ENCODE results near the gene NACC1. TPM values are rescaled to one million over a fixed set of nuclear protein-coding genes. Genes with fewer than 3 reads are reported as not detected.
A peak's percentile ranks its signal among the peaks of the same experiment; 100 is the strongest.

NACC1 gene
- total and polyA plus RNA-seq, 12 donors = 12.4 to 67.0 (median 40.1) TPM

DNA sequence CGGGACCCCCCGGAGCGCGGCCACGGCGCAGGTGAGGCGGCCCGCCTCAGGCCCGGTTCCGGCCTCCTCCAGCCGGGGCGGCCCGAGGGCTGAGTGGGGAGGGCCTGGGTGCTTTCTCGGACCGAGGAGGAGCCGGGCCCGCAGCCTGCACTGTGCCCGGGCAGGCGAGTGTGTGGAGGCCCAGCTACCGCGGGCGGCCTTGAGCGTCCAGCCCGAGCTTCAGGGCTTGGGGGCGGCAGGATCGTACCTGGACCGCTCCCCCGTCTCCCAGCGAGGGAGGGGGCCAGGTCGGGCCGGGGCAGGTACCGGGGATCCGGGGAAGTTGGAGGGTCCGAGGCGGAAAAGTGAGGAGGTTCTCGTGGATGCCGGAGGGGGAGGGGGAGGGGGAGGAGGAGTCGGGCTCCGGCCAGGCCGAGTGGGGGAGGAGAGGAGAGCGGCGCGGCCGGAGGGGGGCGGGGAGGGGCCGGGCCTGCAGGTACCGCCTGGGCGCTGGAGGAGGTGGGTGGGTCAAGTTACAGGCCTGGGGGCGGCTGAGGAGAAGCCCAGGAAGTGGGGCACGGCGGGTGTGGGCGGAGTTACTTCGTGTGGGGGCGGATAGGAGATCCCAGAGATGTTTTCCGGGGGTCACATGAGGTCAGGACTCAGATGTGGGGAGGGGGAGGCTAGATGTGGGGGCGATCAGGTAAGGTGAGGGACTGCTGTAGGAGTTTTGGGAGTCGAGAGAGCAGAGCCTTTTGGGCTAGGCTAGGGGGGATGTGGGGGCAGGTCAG lies 545 bp downstream of the NACC1 start:
- Histone ChIP-seq H3K27ac (peak overlapping the region in 2 of 5 donors; percentile 63 to 85), H3K4me3 (peak overlapping the region; percentile 29 to 96 (median 73)), H3K4me1 (replicated peaks in 1 of 2) (peaks cover 32 to 46% of the 10 kb centered on the region in 2 donors), H3K27me3 (no peaks in the 10 kb centered on the region), H3K9me3 (replicated peaks in 1 of 3) (no peaks in the 10 kb centered on the region), H3K36me3 (replicated peaks in 1 of 2) (peaks cover 0 to 12% of the 10 kb centered on the region in 2 donors)
- TF ChIP-seq POLR2A (IDR thresholded peaks at IDR 0.05) (no peak), CTCF (IDR thresholded peaks at IDR 0.05) (no peak)
- intact Hi-C loops (cut with DNase I) = no loop called here
- WGBS, 4 donors = 0 to 1% (median 1%) methylated on average over 26 to 57 of the region's 57 CpGs
- peak in 5 of 7 donors; percentile 47 to 69 (median 62) for DNase-seq

DNA sequence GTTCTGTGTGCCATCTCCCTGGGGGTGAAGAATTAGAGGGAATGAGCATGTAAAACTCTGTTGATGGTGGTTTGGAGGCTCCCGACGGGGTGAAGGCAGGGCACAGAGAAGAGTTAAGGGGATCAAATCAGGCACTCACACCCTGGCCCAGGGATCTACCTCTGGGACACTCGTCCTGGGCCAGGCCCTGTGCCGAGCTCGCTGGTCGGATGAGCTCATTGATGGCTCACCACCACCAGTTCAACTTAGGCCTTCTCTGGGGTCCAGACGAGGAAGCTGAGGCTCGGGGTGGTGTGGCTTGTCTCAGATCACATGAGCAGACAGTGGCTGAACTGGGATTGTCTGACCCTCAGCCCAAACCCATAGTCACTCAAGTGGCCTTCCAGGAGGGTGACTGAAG lies 1.6 kb downstream of the NACC1 start:
- Histone ChIP-seq H3K36me3 (replicated peaks in 1 of 2) (peaks cover 0 to 3% of the 10 kb centered on the region in 2 donors), H3K27me3 (no peaks in the 10 kb centered on the region), H3K27ac (peak overlapping the region in 2 of 5 donors; percentile 3 to 18), H3K4me3 (peak overlapping the region in 1 of 4 donors; percentile 96), H3K9me3 (replicated peaks in 1 of 3) (no peaks in the 10 kb centered on the region), H3K4me1 (replicated peaks in 1 of 2) (peaks cover 32 to 46% of the 10 kb centered on the region in 2 donors)
- peak in 1 of 7 donors; percentile 21 for DNase-seq
- 65 to 73% (median 70%) methylated on average over 2 to 8 of the region's 8 CpGs for WGBS, 4 donors
- TF ChIP-seq POLR2A (IDR thresholded peaks at IDR 0.05) (no peak), CTCF (IDR thresholded peaks at IDR 0.05) (no peak)
- intact Hi-C loops (cut with DNase I) = no loop called here

- Histone ChIP-seq H3K4me1 (replicated peaks in 1 of 2) (peaks cover 32 to 46% of the 10 kb centered on the region in 2 donors), H3K9me3 (replicated peaks in 1 of 3) (no peaks in the 10 kb centered on the region), H3K4me3 (no peak overlapping the region), H3K27ac (no peak overlapping the region), H3K27me3 (no peaks in the 10 kb centered on the region), H3K36me3 (replicated peaks in 1 of 2) (no peaks in the 10 kb centered on the region)
- 71 to 85% (median 78%) methylated on average over 6 to 9 of the region's 9 CpGs for WGBS, 4 donors
- DNase-seq = peak in 1 of 7 donors; percentile 23
- TF ChIP-seq POLR2A (IDR thresholded peaks at IDR 0.05) (no peak), CTCF (IDR thresholded peaks at IDR 0.05) (no peak)
- intact Hi-C loops (cut with DNase I) = no loop called here
Measured at GRCh38 chr19:13120031-13120430, 2.0 kb downstream of the NACC1 start.

GRCh38 chr19:13120817-13121216 lies 2.8 kb downstream of the NACC1 start:
- Histone ChIP-seq H3K4me3 (no peak overlapping the region), H3K9me3 (replicated peaks in 1 of 3) (no peaks in the 10 kb centered on the region), H3K36me3 (replicated peaks in 1 of 2) (no peaks in the 10 kb centered on the region), H3K4me1 (replicated peaks in 1 of 2) (peaks cover 28 to 39% of the 10 kb centered on the region in 2 donors), H3K27me3 (no peaks in the 10 kb centered on the region), H3K27ac (no peak overlapping the region)
- no peak for DNase-seq
- intact Hi-C loops (cut with DNase I) = no loop called here
- WGBS, 4 donors = 70 to 82% (median 79%) methylated on average over 9 to 10 of the region's 10 CpGs
- no peak for TF ChIP-seq POLR2A (IDR thresholded peaks at IDR 0.05)
- TF ChIP-seq CTCF (IDR thresholded peaks at IDR 0.05) = no peak

Measured in adrenal gland (tissue), 12 donors.